Amniotic stem cell (primary cell): Measurements from ENCODE around the gene KRT14.
"Not testable (repeated sequence)": the region's sequence is repeated elsewhere in the genome, so short reads cannot be mapped to it uniquely, and the experiment has no call there.

Source experiments
- DNase-seq: peaks from one replicate; lab custom pipeline; 2025; lab: John Stamatoyannopoulos, UW

Gene KRT14

DNA sequence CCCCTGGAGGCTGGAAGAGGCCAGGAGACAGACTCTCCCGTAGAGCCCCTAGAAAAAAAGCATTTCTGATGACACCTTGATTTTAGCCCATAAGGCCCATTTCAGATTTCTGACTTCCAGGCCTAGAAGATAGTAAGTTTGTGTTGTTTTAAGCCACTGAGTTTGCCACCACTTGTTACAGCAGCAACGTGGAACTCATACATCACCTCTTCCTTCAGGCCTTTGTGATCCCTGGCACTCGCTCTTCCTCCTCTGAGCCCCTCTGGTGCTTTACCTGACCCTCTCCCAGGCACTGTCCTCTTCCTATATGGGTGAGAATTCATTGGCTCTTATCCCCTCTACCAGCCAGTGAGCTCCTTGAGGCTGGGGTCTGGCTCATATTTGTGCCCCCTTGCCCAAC lies 39.9 kb downstream of the KRT14 start:
- no peak for DNase-seq

DNA sequence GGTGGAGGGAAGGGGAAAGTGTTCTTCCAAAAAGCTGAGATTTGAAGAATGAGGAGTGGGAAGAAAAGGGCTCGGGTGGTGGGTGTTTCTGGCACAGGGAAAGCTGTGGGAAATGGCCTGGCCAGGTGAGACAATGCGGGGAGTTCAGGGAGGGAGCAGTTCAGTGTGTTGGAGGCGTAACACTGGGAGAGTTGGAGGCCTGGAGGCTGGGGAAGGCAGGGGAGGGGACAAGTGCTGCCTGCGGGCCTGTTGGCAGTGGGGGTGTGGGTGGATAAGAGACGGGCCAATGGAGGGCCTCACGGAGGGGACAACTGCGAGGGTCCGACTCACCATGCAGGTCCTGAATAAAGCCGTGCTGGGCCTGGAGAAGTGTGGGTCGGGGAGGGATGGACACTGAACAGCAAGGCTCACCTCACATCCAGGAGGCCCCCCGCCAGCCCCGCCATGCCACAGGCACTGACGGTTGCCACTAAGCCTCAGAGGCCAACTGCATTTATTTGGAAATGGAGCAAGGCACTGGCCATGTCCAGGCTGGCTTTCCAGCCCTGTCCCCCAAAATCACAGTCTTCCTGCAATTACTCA lies 40.8 kb downstream of the KRT14 start:
- no peak for DNase-seq

DNA sequence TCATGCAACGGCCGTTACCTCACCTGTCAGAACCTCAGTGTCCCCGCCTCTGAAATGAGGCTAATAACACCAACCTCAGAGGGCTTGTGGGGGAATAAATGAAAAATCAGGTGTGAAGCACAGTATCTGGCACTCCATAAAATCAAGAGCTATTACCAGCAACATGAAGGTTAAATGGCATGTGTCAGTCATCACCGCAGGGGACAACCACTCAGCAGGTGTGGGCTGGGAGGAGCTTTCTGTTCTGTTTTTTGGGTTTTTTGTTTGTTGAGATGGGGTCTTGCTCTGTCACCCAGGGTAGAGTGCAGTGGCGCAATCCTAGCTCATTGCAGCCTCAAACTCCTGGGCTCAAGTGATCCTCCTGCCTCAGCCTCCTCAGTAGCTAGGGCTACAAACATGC lies 41.8 kb downstream of the KRT14 start:
- no peak for DNase-seq

DNA sequence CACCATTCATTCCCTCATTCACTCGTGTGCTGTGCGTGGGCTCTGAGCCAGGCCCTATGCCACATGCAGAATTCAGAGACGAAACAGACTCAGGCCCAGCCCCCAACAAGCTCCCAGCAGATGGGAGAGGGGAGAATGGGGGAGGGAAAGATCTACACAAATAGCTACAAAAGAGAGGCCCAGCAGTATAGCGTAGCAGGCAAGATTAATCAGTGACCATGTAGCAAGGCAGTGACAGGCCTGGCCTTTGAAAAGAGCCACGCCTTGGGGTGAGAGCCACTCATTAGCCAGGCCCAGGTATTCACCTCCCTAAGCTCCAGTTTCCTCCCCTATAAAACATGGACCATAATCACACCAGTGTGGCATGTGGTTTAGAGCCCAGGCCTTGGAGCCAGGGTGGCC lies 42.2 kb downstream of the KRT14 start:
- no peak for DNase-seq

DNA sequence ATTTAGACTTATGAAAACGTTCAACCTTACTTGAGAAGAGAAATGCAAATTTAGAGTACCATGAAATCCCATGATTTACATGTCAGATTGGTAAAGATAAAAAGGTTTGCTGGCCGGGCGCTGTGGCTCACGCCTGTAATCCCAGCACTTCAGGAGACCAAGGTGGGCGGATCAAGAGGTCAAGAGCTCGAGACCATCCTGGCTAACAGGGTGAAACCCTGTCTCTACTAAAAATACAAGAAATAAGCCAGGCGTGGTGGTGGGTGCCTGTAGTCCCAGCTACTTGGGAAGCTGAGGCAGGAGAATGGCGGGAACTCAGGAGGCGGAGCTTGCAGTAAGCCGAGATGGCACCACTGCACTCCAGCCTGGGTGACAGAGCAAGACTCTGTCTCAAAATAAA lies 43.9 kb downstream of the KRT14 start:
- DNase-seq = not testable (repeated sequence)

DNA sequence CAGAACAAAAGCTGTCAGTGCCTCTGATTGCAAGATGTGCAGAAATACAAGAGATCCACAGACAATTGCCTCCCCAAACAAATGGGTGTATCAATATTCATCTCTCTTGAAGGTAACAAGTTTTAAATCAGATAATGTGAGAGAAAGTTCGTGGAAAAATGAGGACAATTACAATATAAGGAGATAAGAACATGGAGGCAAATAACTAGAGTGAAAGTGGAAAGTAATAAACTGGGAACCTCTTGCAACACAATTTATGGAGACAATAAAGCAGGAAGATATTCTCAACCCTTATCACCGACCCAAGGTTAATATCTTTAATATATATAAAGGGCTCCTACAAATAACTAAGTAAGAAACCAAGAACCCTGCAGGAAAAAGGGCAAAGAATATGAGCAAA lies 44.3 kb downstream of the KRT14 start:
- no peak for DNase-seq

DNA sequence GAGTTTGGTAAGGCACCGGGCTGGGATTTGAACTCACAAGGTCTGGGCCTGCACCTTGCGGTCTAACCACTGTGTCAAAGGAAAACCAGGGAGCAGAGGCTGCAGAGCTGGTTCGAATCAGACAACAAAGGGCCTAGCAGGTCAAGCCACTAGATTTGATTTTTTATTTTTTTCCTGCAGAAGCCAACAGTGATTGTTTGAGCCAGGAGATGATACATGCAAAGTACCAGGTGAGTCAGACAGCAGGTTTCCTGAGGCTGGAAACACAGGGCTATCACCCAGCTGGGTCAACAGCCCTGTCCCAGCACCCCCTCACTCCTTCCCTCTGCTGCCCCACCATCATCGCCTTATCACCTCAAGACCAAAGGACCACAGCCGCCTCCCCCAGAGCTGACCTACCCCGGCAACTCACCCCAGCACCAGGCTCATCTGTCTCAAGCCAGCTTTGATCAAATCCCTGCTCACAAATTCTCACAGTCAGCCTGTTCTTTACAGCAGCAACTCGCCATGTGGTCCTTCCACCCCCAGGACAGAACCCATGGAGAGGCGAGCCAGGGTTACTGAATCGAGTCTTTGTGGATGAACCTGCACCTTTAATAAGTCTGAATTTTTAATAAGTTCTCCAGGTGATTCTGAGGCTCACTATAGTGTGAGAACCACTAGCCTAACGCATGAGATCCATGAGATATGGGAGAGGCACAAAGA lies 45.6 kb downstream of the KRT14 start:
- DNase-seq = no peak

DNA sequence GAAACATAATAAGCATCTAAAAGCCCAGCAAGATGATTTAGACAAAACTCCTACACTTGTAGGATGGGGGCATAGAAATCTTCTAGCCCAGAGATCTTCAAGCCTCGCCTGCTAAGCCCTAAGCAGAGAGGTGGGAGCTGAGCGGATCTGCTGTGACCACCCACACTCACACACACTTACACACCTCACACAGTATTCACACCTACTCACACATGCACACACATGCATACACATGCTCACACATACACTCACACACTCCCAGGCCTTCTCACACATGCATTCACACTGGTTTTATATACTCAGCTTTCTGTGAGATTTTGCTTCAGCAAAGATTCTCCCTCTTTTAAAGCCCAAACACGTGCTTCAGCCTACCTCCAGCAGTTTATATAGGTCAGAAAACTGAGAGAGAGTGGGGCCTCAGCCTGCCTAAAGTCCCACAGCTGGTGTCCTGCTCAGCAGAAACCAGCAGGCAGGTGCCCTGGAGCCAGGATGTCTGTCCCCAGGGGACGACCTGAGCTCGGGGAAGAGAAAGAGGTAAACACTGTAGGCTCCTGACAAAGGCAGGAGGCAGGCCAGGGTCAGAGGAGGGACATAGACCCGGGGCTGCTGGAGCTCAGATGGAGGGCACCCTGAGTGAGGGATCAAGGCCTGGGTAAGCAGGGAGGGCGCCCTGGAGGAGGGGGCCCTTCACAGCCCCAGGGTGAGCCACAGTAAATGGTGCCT lies 46.6 kb downstream of the KRT14 start:
- no peak for DNase-seq

DNA sequence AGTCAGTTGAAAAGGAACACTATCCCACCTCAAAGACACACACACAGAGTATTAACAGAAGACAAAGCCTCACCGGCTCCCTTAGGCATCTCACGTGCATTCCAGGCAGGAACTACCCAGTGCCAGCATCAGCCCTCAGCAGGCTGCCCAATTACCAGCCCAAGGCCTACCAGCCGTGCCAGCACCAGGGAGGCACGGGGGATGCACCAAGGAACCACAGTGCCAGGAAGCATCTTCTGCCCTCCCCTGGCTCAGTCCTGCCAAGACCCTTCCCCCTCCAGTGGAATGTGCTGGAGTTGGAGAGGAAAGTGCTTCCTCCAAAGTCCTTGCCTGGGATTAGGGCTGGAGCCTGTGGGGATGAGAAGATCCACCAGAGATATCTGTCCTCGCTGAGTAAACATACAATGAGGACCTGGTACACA lies 47.6 kb downstream of the KRT14 start:
- no peak for DNase-seq

DNA sequence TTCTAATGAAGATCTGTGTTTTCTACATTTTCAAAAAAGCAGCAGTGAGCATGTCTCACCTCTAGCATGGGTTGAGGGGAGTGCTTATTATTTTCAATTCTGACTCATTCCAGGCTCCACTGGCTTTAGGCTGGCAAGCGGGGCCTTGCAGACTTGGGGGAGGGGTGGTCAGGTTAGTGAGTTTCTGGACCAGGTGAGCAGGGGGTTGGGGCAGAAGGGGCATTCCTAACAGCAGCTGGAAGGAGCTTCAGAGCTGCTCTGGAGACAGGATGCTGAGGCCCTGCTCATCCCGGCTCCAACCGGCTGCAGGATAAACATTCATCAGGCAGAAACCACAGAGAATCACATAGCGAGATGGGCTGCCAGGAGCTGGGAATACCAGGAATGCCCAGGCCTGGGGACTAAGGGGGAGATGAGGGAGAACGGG lies 48.1 kb downstream of the KRT14 start:
- DNase-seq = no peak

DNA sequence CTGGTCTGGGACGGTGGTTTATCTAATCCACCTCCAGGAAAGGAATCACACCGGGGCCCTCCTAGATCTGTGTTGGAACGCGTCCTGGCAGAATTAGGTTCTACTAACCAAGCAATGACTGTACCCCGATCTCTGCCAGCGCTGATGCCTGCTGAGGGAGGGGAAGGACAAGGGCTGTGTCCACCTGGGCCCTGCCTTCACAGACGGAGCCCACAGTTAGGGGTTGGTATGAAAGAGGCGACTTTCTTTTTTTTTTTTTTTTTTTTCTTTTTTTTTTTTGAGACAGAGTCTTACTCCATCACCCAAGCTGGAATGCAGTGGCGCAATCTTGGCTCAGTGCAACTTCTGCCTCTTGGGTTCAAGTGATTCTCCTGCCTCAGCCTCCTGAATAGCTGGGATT lies 48.7 kb downstream of the KRT14 start:
- DNase-seq = no peak

DNA sequence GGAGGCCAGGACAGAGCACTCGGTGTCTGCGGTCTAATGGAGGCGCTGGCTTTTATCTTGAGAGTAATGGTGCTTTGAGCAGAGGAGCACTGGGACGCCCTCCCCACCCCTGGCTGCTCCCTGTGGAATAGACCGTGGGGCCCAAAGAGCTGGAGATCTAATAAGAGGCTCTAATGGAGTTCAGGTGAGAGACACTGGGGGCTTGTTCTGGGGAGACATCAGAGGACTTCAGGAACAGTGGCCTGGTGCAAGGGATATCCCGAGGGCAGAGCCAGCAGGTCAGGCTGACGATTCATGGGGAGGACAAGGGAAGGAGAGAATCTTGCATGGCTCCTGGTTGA lies 49.1 kb downstream of the KRT14 start:
- DNase-seq = no peak

DNA sequence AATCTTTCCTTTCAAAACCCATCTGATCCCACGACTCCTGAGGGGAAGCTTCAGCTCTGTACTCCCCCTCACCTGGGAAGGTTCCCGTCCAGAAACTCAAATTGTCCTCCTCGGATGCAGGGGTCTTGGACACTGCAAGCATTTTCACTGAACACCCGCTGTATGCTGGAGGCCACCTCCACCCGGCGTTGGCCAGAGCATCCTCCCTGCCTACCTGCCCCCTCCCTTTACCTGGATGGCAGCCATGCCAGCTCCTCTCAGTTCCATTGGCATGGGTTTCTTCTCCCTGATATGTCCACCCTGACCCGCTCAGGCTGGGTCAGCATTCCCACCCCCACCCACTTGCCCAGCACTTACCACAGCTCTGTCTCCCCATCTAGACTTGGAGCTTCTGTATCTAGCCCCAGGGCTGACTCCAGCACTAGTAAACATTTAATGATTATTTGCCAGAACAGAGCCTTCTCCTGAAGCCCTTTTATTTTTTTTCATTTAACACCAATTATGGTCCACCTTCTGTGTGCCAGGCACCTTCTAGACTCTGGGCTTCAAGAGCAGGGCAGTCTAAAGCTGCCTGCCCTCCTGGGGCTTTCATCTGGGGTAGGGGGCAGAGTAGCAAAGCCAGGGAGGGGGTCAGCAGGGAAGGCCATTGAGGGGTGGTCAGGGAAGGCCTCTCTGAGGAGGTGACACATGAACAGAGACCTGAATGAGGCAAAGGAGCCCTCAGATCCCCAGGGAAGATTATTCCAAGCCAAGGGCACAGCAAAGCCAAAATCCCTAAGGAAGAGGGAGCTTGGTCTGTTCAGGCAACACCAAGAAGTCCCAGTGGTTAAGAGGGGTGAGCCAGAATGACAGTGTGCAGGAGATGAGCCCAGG lies 49.7 kb downstream of the KRT14 start:
- DNase-seq = no peak

DNA sequence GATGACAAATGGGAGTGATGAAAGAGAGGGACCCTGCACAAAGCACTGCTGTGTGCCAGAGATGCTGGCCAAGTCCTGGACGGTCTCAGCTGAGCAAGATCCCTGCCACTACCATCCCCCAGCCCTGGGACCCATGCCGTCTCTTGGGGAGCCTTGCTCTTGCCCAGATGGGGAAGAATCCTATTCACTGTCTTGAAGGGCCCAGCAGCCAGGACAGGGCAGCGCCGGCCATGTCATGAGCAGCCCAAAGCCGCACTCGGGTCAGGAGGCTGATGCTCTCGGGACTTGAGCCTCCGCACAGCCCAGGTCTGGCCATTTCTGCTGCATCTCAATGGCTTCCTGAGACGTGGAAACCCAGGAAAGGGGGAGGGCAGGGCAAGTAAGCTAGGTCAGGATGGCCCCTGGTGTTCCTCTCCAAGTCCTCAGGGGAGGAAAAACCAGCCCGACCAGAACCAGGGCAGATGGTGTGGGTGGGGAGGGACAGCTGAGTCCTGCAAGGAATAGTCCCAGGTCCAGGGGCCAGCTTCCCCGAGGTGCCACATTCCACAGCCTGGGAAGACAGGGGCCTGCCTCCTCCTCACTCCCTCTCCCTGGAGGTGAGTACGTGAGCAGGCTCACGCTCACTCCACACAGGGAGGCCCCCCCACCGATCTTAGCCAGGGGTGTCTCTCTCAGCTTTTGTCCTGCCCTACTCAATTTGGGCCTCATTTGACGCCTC lies 50.8 kb downstream of the KRT14 start:
- no peak for DNase-seq

DNA sequence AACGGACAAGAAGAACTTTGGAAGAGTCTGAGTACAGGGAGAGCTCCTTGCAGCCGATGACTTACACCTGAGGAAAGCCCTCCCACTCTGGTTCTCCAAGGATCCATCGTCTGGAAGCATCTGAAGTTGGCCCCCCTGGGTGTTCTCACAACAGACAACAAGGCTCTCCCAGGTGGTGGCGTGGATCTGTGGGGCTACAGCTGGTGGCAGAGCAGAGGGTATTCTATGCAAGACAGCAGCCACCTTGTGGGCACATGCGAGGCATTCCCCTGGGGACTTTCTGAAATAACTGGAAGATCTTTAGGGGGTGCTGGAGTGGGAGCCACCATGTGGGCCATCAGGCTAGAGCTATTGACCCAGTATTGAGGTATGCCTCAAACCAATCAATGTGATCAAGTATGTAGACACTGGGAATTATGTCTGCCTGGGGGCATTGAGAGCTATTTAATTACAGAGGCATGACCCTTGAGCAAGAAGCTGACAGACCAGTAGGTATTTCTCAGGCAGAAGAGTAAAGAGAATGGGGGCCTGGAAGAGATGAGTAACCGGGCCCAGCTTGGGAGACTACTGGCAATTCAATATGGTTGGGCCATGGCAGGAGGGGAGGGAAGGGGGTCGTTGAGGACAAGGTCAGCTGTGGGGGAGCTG lies 51.7 kb downstream of the KRT14 start:
- no peak for DNase-seq

DNA sequence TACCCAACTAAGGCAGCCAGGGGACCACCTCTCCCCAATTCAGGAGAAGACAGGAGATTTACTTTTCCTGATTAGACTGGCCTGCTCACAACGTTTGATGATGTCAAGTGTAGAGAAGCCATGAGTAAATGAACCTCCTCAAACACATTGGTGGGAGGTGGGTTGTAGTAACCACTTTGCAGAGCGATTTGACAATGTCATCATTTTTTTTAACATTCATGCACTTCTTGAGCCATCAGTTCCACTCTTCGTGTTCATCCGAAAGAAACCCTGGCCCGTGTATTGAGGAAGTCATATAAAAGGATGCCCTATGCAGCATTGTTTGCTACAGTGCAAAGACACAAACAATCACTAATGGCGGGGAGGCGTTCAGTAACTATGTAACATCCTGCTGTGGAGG lies 53.1 kb downstream of the KRT14 start:
- no peak for DNase-seq

DNA sequence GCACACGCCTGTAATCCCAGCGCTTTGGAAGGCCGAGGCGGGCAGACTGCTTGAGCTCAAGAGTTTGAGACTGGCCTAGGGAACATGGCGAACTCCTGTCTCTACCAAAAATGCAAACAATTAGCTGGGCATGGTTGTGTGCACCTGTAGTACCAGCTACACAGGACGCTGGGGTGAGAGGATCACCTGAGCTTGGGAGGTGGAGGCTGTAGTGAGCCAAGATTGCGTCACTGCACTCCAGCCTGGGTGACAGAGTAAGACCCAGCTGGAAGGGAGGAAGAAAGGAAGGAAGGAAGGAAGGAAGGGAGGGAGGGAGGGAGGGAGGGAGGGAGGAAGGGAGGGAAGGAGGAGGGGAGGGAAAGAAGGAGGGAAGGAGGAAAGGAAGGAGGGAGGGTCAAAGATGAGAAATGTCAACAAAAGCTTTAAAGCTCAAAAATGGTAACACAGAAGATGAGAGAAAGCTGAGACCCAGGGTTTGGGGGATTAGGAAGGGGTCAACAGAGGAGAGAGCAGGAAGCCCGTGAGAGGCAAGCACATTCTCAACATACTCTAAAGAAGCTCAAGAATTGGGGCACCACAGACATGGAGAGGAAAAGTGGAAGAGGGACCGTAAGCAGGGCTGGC lies 53.6 kb downstream of the KRT14 start:
- DNase-seq = no peak
